Breast epithelium (tissue), 4 donors: Measurements from ENCODE around the gene XYLT1. TPM values are rescaled to one million over a fixed set of nuclear protein-coding genes. Genes with fewer than 3 reads are reported as not detected.

Source experiments
- DNase-seq, 2 donors: peaks; one replicate each; pipeline ENCODE4 v3.0.0-alpha.2; 2019; ENCODE audit warnings: low spot score in 2 of 2
- H3K27ac ChIP-seq, 2 donors: fragments of 200-600 bp; sonication (generic) in 1 of 2; one replicate each; pipeline ENCODE4 v1.5.1; 2016 to 2019; ENCODE audit warnings: mild to moderate bottlenecking in 1 of 2
- H3K27me3 ChIP-seq, 2 donors: fragments of 200-600 bp; sonication (generic) in 1 of 2; one replicate each; pipeline versions ENCODE4 v1.5.1 to v1.6.0; 2017 to 2019; ENCODE audit warnings: control low read depth in 1 of 2, mild to moderate bottlenecking in 1 of 2
- H3K36me3 ChIP-seq: fragments of 200-600 bp; one replicate; pipeline ENCODE4 v1.5.1; 2019
- H3K4me1 ChIP-seq, 2 donors: fragments of 200-600 bp; sonication (generic); one replicate each; pipeline ENCODE4 v1.5.1; 2016 to 2019; ENCODE audit warnings: control low read depth in 1 of 2
- H3K4me3 ChIP-seq, 3 donors: fragments of 200-600 bp; sonication (generic); 1 replicate in 2 of 3; 2 replicates in 1 of 3; pipeline ENCODE4 v1.5.1; 2016 to 2019; ENCODE audit warnings: mild to moderate bottlenecking in 3 of 3, moderate library complexity in 2 of 3
- H3K9me3 ChIP-seq, 2 donors: fragments of 200-600 bp; sonication (generic) in 1 of 2; one replicate each; pipeline ENCODE4 v1.5.1; 2016 to 2019; ENCODE audit warnings: control low read depth in 1 of 2
- POLR2A ChIP-seq: fragments of 450-650 bp; IDR thresholded peaks from one replicate; pipeline ENCODE4 v1.6.1; 2016; ENCODE audit warnings: antibody characterized with exemption, mild to moderate bottlenecking, moderate library complexity
- POLR2AphosphoS5 ChIP-seq, 3 donors: sonication (generic); formaldehyde crosslinking; IDR thresholded peaks; one replicate each; pipeline ENCODE4 v1.6.1; 2017; ENCODE audit warnings: antibody characterized with exemption in 3 of 3
- intact Hi-C: fragments of 100-400 bp; cut with DNase I; formaldehyde crosslinking; loops from one replicate; pipeline ENCODE4 v1.15.1; 2023; ENCODE audit warnings: low total_unique reads
- total RNA-seq, 3 donors: library from RNA; depleted of rRNA; stranded (reverse); fragments of >200 nt; gene quantifications; one replicate each; pipeline ENCODE4 v1.1.0, GENCODE V29; 2016
- TF ChIP-seq, protein P1 (sequence below), 3 donors: fragments of 450-650 bp; IDR thresholded peaks; one replicate each; pipeline ENCODE4 v1.5.1; 2016 to 2017; ENCODE audit warnings: antibody characterized with exemption in 3 of 3, mild to moderate bottlenecking in 3 of 3, moderate library complexity in 3 of 3

The XYLT1 gene
- total RNA-seq, 3 donors from 2014 or later = 11.9 to 32.8 (median 13.8) TPM

DNA sequence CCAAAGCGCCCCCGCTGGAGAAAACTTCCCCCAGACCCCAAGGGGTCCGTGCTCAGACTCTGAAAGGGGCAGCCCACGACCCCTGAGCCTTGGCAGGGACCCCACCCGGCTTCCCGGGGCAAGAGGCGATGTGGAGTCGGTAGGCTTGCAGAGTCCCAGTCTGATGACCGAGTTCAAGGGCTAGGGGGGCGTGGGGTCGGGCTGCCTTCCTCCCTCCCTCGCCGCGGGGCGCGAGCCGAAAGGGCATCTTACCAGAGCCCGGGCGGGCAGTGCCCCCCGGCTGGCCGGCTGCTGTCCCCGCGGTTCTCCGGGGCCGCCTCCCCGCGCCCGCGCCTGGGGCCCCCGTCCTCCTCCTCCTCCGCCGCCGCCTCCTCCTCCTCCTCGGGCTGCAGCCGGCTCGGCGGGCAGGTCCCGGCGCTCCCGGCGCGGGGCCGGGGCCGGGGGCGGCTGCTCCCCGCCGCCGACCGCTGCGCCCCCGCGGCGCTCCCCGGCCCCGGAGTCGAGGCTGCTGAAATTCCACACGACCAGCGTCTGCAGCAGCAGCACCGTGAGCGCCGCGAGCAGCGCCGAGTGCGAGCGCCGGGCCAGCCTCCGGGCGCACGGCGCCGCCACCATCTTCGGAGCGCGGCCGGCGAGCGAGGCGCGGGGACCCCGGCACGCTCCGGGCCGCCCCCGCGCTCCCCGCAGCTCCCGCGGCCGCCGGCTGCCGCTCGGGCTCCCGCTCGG is 415 bp downstream of the XYLT1 start:
- Histone ChIP-seq H3K9me3 (no peaks in the 10 kb centered on the region), H3K27me3 (no peaks in the 10 kb centered on the region), H3K27ac (peak overlapping the region; percentile 87 to 95), H3K4me3 (peak overlapping the region; percentile 70 to 85 (median 71)), H3K4me1 (peaks cover 4 to 6% of the 10 kb centered on the region in 2 donors), H3K36me3 (no peaks in the 10 kb centered on the region)
- DNase-seq = no peak
- TF ChIP-seq, protein P1, sequence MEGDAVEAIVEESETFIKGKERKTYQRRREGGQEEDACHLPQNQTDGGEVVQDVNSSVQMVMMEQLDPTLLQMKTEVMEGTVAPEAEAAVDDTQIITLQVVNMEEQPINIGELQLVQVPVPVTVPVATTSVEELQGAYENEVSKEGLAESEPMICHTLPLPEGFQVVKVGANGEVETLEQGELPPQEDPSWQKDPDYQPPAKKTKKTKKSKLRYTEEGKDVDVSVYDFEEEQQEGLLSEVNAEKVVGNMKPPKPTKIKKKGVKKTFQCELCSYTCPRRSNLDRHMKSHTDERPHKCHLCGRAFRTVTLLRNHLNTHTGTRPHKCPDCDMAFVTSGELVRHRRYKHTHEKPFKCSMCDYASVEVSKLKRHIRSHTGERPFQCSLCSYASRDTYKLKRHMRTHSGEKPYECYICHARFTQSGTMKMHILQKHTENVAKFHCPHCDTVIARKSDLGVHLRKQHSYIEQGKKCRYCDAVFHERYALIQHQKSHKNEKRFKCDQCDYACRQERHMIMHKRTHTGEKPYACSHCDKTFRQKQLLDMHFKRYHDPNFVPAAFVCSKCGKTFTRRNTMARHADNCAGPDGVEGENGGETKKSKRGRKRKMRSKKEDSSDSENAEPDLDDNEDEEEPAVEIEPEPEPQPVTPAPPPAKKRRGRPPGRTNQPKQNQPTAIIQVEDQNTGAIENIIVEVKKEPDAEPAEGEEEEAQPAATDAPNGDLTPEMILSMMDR (IDR thresholded peaks at IDR 0.05) = no peak
- TF ChIP-seq POLR2AphosphoS5 (IDR thresholded peaks at IDR 0.05) = no peak
- TF ChIP-seq POLR2A = no peak
- intact Hi-C loops = loop anchor here (10.0 kb wide), 1 partner anchor 276 kb away; no protein-coding TSS in a partner anchor

DNA sequence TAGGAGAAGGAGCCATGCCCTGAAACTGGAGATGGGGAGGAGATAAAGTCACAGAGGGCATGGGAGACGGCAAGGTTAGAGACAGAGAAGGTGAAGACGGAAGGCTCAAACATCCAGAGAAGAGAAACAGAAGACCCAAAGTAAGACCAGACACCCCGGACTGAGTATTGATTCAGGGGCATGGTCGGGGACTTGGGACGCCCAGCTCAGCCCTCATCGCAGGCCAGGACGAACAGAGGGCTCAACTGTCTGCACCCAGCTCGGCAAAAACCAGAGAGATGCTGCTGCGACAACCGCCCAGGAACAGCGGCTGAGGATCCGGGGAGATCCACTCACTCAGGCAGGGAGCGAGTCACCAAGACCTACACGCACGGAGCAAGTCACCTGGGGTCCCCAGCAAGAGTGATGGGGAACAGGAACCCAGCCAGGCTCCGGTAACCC is 999 bp downstream of the XYLT1 start:
- TF ChIP-seq, protein P1 (IDR thresholded peaks at IDR 0.05) = no peak
- TF ChIP-seq POLR2AphosphoS5 (IDR thresholded peaks at IDR 0.05) = no peak
- TF ChIP-seq POLR2A = no peak
- Histone ChIP-seq H3K27me3 (no peaks in the 10 kb centered on the region), H3K9me3 (no peaks in the 10 kb centered on the region), H3K4me1 (peaks cover 4 to 6% of the 10 kb centered on the region in 2 donors), H3K27ac (peak overlapping the region; percentile 42 to 95), H3K36me3 (no peaks in the 10 kb centered on the region), H3K4me3 (peak overlapping the region; percentile 70 to 85 (median 71))
- DNase-seq = no peak
- intact Hi-C loops = loop anchor here (10.0 kb wide), 1 partner anchor 275 kb away; no protein-coding TSS in a partner anchor

DNA sequence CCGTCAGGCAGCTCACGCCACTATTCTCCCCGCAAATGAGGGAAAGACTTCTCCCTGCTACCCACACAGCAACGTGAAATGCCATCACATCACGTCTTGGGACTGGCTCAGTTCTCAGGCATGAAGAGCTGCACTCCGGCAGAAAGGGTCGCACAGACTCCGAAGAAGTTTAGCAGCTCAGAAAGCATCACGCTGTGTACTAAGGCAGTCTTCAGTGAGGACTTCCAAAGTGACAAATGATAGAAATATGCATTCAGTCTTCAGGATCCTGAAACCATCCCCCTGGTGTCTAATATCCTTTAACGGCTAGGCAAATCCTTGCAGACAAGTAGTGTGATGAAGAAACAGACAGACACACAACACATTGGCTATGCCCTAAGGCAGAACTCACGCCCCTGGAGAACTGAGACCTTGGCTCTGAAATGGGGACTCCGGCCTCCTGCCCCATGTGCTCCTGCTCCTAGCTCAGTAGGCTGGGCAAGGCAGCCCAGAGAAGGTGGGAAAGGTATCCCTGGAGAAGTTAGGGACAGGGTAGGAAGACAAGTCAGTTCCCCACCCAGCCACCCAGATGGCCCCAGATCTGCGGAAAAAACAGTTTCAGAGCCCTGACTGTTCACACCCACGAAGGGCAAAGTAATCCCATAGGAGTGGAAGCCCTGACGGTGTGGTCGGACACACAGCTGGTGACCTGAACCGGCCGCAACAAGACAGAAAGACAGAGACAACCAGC is 1.6 kb downstream of the XYLT1 start:
- no peaks in the 10 kb centered on the region for H3K36me3 ChIP-seq
- H3K9me3 ChIP-seq = no peaks in the 10 kb centered on the region
- no peak for DNase-seq
- H3K4me3 ChIP-seq = peak overlapping the region; percentile 70 to 85 (median 71)
- intact Hi-C loops = no loop called here
- TF ChIP-seq POLR2A = no peak
- TF ChIP-seq POLR2AphosphoS5 (IDR thresholded peaks at IDR 0.05) = no peak
- TF ChIP-seq, protein P1 (IDR thresholded peaks at IDR 0.05) = no peak
- H3K27ac ChIP-seq = no peak overlapping the region
- H3K27me3 ChIP-seq = no peaks in the 10 kb centered on the region
- peaks cover 4 to 6% of the 10 kb centered on the region in 2 donors for H3K4me1 ChIP-seq

DNA sequence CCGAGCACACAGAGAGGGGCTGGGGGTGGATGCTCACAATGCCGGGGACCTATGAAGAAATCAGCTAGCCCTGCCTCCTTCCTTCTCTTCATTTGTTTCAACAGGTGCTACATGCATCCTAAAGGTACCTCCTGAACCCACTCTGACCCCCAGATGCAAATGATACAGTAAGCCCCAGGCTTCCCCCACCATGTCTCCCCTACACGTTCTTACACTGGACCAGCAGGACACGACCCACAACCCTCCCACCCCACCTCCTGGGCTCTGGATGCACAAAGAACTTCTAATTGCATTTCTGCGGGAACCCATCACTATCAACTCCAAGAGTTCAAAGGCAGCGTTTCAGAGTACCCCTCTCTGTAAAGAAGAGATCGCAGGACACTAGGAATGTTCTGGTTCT is 2.1 kb downstream of the XYLT1 start:
- no peaks in the 10 kb centered on the region for H3K36me3 ChIP-seq
- peak overlapping the region; percentile 70 to 85 (median 71) for H3K4me3 ChIP-seq
- H3K27me3 ChIP-seq = no peaks in the 10 kb centered on the region
- H3K9me3 ChIP-seq = no peaks in the 10 kb centered on the region
- TF ChIP-seq POLR2A (no peak), POLR2AphosphoS5 (IDR thresholded peaks at IDR 0.05) (no peak)
- TF ChIP-seq, protein P1 (IDR thresholded peaks at IDR 0.05) = no peak
- H3K4me1 ChIP-seq = peaks cover 4 to 6% of the 10 kb centered on the region in 2 donors
- intact Hi-C loops = no loop called here
- no peak overlapping the region for H3K27ac ChIP-seq
- DNase-seq = no peak
